ENCODE data around the gene CARF.
A peak's percentile ranks its signal among the peaks of the same experiment; 100 is the strongest.

Gene CARF

DNA sequence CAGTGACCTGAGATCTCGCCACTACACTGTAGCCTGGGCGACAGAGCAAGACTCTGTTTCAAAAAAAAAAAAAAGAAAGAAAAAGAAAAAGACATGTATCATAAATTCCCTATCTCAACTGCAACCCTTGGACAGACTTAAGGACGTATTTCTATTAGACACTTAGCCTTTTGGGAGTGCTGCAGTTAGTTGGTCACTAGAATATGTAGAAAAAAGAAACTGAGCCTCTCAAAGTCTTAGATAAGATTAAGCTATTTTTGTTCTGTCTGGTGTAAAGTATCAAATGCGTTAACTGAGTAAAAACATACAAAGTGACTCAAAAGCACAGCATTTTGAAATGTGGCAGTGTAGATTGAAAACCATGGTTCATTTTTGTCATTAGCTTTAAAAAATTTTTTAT, 109.9 kb downstream of the CARF start:
- no peak overlapping the region for H3K4me3 ChIP-seq (ENCODE audit: low read depth, low read length)
- TF ChIP-seq, protein P1, sequence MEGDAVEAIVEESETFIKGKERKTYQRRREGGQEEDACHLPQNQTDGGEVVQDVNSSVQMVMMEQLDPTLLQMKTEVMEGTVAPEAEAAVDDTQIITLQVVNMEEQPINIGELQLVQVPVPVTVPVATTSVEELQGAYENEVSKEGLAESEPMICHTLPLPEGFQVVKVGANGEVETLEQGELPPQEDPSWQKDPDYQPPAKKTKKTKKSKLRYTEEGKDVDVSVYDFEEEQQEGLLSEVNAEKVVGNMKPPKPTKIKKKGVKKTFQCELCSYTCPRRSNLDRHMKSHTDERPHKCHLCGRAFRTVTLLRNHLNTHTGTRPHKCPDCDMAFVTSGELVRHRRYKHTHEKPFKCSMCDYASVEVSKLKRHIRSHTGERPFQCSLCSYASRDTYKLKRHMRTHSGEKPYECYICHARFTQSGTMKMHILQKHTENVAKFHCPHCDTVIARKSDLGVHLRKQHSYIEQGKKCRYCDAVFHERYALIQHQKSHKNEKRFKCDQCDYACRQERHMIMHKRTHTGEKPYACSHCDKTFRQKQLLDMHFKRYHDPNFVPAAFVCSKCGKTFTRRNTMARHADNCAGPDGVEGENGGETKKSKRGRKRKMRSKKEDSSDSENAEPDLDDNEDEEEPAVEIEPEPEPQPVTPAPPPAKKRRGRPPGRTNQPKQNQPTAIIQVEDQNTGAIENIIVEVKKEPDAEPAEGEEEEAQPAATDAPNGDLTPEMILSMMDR (IDR thresholded peaks at IDR 0.05; ENCODE audit: control insufficient read depth, extremely low read depth, insufficient read depth), result no peak
- DNase-seq (ENCODE audit: low read depth), result no peak

DNA sequence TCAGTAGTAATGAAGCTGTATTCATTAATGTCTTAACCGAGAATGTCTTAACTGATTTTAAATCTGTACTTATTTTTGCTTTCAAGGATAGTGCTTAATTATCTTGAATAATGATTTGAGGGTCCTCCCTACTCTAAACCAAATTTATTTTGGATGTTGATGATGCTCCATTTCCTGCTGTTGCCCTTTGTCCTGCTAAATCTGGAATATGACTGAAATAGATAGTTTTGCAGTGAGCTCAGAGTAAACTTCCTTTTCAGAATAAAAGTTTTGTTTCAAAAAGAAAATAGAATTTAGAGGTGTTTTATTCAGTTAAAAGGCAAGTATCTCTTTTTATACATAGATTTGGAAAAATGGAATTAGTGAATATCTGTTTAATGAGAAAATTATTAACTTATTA, 110.7 kb downstream of the CARF start:
- no peak for DNase-seq (ENCODE audit: low read depth)
- H3K4me3 ChIP-seq (ENCODE audit: low read depth, low read length), result no peak overlapping the region
- TF ChIP-seq, protein P1 (IDR thresholded peaks at IDR 0.05; ENCODE audit: control insufficient read depth, extremely low read depth, insufficient read depth), result no peak

DNA sequence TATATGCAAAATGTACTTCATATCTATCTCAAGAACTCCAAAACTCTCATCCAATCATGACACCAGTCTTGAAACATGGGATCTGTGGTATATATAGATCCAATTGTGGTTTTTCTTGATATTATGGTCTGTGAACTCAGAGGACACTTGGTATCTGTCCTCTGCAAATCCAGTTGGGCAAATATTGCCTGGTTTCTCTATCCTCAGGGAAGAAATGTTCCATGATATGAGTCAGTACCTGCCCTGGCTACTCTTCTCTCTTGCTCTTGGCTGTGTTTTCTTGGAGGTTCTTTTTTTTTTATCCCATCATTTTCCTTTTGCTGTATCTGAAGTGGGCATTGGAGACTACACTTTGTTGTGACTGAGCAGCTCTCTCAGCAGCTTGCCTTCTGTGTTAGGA, 113.5 kb downstream of the CARF start:
- H3K4me3 ChIP-seq (ENCODE audit: low read depth, low read length), result no peak overlapping the region
- TF ChIP-seq, protein P1 (IDR thresholded peaks at IDR 0.05; ENCODE audit: control insufficient read depth, extremely low read depth, insufficient read depth), result no peak
- DNase-seq (ENCODE audit: low read depth), result no peak

DNA sequence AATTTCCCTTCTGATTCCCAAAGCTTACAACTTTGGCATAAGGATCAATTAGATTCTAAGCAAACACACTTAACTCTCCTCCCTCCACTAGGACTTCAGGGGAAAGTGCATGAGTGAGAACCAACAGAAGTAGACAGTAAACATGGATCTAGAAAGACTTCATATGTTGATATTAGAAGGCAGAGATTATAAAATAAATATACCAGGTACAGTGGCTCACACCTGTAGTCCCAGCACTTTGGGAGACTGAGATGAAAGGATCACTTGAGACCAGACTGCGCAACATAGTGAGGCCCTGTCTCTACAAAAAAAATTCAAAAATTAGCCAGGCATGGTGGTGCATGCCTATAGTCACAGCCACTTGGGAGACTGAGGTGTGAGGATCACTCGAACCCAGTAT, 118.5 kb downstream of the CARF start:
- no peak for DNase-seq (ENCODE audit: low read depth)
- no peak overlapping the region for H3K4me3 ChIP-seq (ENCODE audit: low read depth, low read length)
- TF ChIP-seq, protein P1 (IDR thresholded peaks at IDR 0.05; ENCODE audit: control insufficient read depth, extremely low read depth, insufficient read depth), result no peak

DNA sequence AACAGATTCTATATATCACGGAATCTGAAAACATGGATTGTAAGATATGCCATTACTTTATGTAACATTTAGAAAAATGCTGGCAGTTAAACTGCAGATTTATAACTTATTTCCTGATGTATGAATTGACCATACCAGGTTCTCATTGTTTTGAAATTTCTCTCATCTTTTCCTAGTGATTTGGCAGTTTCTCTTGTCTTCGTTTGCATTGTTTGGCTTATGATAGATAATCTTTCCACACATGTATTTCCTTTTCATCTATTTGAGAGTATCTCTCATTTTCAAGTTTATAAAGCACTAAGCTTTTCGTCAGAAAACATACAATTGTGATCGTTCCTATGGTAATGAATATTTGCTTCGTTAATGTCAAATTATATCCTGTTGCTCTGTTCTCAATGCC, 118.9 kb downstream of the CARF start:
- TF ChIP-seq, protein P1 (IDR thresholded peaks at IDR 0.05; ENCODE audit: control insufficient read depth, extremely low read depth, insufficient read depth), result no peak
- no peak overlapping the region for H3K4me3 ChIP-seq (ENCODE audit: low read depth, low read length)
- DNase-seq (ENCODE audit: low read depth), result no peak

DNA sequence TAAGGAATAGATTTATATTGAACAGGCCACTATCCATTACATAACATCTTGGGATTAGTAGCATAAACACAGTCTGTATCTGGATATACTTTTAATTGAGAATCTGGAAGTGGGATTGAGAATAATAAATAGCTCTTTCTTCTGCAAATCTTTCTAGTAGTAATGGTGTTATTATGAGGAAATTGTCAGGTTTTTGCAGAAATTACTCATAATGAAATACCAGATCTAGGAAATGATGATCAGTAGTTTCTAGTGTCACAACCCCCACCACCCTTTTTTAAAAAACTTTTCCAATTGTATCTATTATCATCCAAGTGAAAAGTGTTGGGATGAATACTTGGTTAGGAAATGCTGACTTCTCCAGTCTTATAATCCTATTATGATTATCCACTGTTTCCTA, 121.3 kb downstream of the CARF start:
- H3K4me3 ChIP-seq (ENCODE audit: low read depth, low read length), result no peak overlapping the region
- DNase-seq (ENCODE audit: low read depth), result no peak
- TF ChIP-seq, protein P1 (IDR thresholded peaks at IDR 0.05; ENCODE audit: control insufficient read depth, extremely low read depth, insufficient read depth), result no peak

DNA sequence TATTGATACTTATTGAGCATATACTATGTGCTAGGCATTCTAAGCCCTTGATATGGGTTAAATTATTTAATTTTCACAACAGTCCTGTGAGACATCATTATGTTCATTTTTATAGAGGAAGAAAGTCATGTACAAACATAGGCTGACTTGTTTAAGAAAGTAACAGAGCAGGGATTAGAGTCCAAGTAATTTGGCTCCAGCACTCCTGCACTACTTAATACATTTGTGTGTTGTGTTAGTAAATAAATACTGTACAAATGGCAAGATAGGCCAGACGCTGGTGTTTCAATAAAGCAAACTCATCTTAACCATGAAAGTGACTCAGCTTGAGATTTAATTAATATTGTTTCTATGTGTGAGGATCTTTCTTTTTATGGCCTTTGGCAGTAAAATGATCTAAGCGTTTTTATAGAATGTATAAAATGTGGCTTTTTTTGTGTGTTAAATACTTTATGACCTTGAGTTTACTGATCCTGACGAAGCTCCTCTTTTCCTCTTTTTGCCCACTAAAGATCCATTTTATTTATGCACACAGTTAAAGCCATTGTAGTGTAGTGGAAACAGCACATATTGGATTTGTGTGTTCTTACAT, 123.9 kb downstream of the CARF start:
- DNase-seq (ENCODE audit: low read depth), result peak; percentile 82

More for the DNA sequence above, 123.9 kb downstream of the CARF start:
- no peak overlapping the region for H3K4me3 ChIP-seq (ENCODE audit: low read depth, low read length)
- TF ChIP-seq, protein P1 (IDR thresholded peaks at IDR 0.05; ENCODE audit: control insufficient read depth, extremely low read depth, insufficient read depth), result no peak

All from LNCaP clone FGC (cell line).